OCI-LY7 (cell line): ENCODE results near the gene AMIGO2.

Experiments
- EZH2phosphoT487 ChIP-seq: fragments of 200-600 bp; sonication (generic); IDR thresholded peaks from 2 replicates; pipeline ENCODE4 v1.6.1; 2018; ENCODE audit warnings: low read depth, borderline replicate concordance, mild to moderate bottlenecking, mixed run types, antibody characterized with exemption, low read length, moderate library complexity, mixed read lengths
- TF ChIP-seq, protein P1 (sequence below): fragments of 200-600 bp; sonication (generic); conservative IDR thresholded peaks from 2 replicates; pipeline ENCODE4 v1.5.1; 2014; ENCODE audit warnings: mild to moderate bottlenecking, antibody characterized with exemption, low read length, moderate library complexity, mixed read lengths

DNA sequence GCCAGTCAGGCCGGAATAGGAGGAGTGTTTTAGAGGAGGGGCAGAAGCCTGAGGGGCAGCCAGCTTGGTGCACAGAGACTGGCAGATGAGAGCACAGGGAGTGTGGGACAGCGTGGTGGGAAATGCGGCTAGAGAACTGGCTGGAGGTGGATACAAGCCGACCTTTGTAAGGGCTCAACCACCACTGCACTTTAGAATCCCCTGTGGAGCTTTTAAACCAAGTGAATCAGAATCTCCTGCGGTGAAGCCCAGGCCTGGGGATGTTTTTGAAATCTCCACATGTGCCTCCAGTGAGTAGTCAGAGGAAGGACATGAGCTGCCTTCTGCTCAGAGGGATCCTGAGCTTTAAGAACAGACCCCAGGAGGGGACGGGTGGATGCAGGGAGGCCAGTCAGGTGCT lies 11.2 kb downstream of the AMIGO2 start:
- TF ChIP-seq, protein P1, sequence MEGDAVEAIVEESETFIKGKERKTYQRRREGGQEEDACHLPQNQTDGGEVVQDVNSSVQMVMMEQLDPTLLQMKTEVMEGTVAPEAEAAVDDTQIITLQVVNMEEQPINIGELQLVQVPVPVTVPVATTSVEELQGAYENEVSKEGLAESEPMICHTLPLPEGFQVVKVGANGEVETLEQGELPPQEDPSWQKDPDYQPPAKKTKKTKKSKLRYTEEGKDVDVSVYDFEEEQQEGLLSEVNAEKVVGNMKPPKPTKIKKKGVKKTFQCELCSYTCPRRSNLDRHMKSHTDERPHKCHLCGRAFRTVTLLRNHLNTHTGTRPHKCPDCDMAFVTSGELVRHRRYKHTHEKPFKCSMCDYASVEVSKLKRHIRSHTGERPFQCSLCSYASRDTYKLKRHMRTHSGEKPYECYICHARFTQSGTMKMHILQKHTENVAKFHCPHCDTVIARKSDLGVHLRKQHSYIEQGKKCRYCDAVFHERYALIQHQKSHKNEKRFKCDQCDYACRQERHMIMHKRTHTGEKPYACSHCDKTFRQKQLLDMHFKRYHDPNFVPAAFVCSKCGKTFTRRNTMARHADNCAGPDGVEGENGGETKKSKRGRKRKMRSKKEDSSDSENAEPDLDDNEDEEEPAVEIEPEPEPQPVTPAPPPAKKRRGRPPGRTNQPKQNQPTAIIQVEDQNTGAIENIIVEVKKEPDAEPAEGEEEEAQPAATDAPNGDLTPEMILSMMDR = no peak
- TF ChIP-seq EZH2phosphoT487 = no peak
